CD4-positive, alpha-beta memory T cell (primary cell): ENCODE measurements around the gene IST1. TPM values are rescaled to one million over a fixed set of nuclear protein-coding genes. Genes with fewer than 3 reads are reported as not detected.

Experiments used
- CTCF ChIA-PET: fragments of 350-600 bp; sonication (Branson Sonifier 250); formaldehyde crosslinking; loops from one replicate; lab custom pipeline; 2021; ENCODE audit warnings: inconsistent platforms; ENCODE audit not compliant: partially characterized antibody; lab: Charles Lee
- POLR2A ChIA-PET: fragments of 350-600 bp; sonication (Branson Sonifier 250); formaldehyde crosslinking; loops from one replicate; lab custom pipeline; 2021; ENCODE audit not compliant: partially characterized antibody; lab: Charles Lee
- DNase-seq, 5 donors: peaks; one replicate each; pipeline versions ENCODE4 v3.0.0 to v3.0.0-alpha.2; 2020 to 2022; ENCODE audit warnings: mixed read lengths in 1 of 5
- H3K27ac ChIP-seq: one replicate; pipeline ENCODE4 v1.7.0; 2013; ENCODE audit warnings: low read depth, low read length
- H3K27me3 ChIP-seq: 2 replicates; pipeline ENCODE4 v1.7.0; 2013; ENCODE audit warnings: mild to moderate bottlenecking, low read length, moderate library complexity; ENCODE audit not compliant: insufficient read depth
- H3K36me3 ChIP-seq: 2 replicates; pipeline ENCODE4 v1.7.0; 2013; ENCODE audit warnings: mild to moderate bottlenecking, low read length, moderate library complexity; ENCODE audit not compliant: insufficient read depth
- H3K4me1 ChIP-seq: 2 replicates; pipeline ENCODE4 v1.7.0; 2013; ENCODE audit warnings: mild to moderate bottlenecking, low read length, moderate library complexity; ENCODE audit not compliant: insufficient read depth
- H3K4me3 ChIP-seq, 2 donors: one replicate each; pipeline ENCODE4 v1.7.0; 2013; ENCODE audit warnings: low read length in 2 of 2, mild to moderate bottlenecking in 1 of 2
- H3K9me3 ChIP-seq, 2 donors: one replicate each; pipeline ENCODE4 v1.7.0; 2013; ENCODE audit warnings: low read length in 2 of 2, control low read depth in 1 of 2; ENCODE audit not compliant: control insufficient read depth in 1 of 2
- H3K27ac Mint-ChIP-seq, 7 donors: one replicate each; pipeline ENCODE4 v1.8.0; 2020 to 2021; ENCODE audit warnings: mixed read lengths in 7 of 7, mild to moderate bottlenecking in 6 of 7, inconsistent platforms in 3 of 7, moderate library complexity in 3 of 7
- H3K27me3 Mint-ChIP-seq, 2 donors: one replicate each; pipeline ENCODE4 v1.8.0; 2020 to 2021; ENCODE audit warnings: mixed read lengths in 2 of 2
- H3K36me3 Mint-ChIP-seq, 2 donors: one replicate each; pipeline ENCODE4 v1.8.0; 2020 to 2021; ENCODE audit warnings: mixed read lengths in 2 of 2, inconsistent platforms in 1 of 2, mild to moderate bottlenecking in 1 of 2
- H3K4me1 Mint-ChIP-seq, 4 donors: one replicate each; pipeline ENCODE4 v1.8.0; 2020 to 2021; ENCODE audit warnings: mixed read lengths in 4 of 4, mild to moderate bottlenecking in 1 of 4
- H3K4me3 Mint-ChIP-seq, 8 donors: one replicate each; pipeline ENCODE4 v1.8.0; 2020 to 2021; ENCODE audit warnings: mixed read lengths in 8 of 8, mild to moderate bottlenecking in 7 of 8, moderate library complexity in 6 of 8, inconsistent platforms in 3 of 8
- H3K9me3 Mint-ChIP-seq, 8 donors: one replicate each; pipeline ENCODE4 v1.8.0; 2020 to 2021; ENCODE audit warnings: mixed read lengths in 8 of 8, mild to moderate bottlenecking in 5 of 8, inconsistent platforms in 3 of 8, moderate library complexity in 1 of 8
- intact Hi-C: fragments of 100-400 bp; cut with micrococcal nuclease; formaldehyde crosslinking; loops from one replicate; pipeline ENCODE4 v1.15.1; 2023
- polyA plus RNA-seq, 2 donors: library from polyadenylated mRNA; unstranded; fragments of 300-500 nt; fragmentation: Illumina TruSeq; gene quantifications; one replicate each; pipeline ENCODE4 v1.2.3, GENCODE V29; 2021
- total RNA-seq, 2 experiments: library from RNA; stranded (reverse); gene quantifications; one replicate each; pipeline ENCODE4 v1.2.3, GENCODE V29; 2021

Gene IST1
- total and polyA plus RNA-seq, 4 experiments from 2014 or later = 180 to 287 (median 231) TPM

GRCh38 chr16:71885261-71885650 is 10.1 kb upstream of the IST1 start:
- intact Hi-C loops = no loop called here
- no peak for DNase-seq
- Histone ChIP-seq H3K27ac (no peak overlapping the region), H3K9me3 (no peaks in the 10 kb centered on the region), H3K36me3 (no peaks in the 10 kb centered on the region), H3K27me3 (no peaks in the 10 kb centered on the region), H3K4me1 (peaks cover 36% of the 10 kb centered on the region), H3K4me3 (no peak overlapping the region)
- Mint-ChIP-seq H3K36me3 (peaks cover 0 to 26% of the 10 kb centered on the region in 2 donors), H3K4me1 (peaks cover 29 to 45% (median 35%) of the 10 kb centered on the region in 4 donors), H3K27ac (peak overlapping the region; percentile 61 to 100 (median 92)), H3K4me3 (peak overlapping the region; percentile 92 to 99 (median 95)), H3K9me3 (peaks cover 0 to 3% (median 0%) of the 10 kb centered on the region in 8 donors), H3K27me3 (peaks cover 0 to 3% of the 10 kb centered on the region in 2 donors)
- CTCF ChIA-PET = interaction anchor here (1.0 to 2.3 kb wide), 5 partner anchors 14 to 77 kb away, joined by 3 to 7 read pairs (median 3); partner anchors contain the start of gene AP1G1
- POLR2A ChIA-PET = interaction anchor here (5.8 to 9.7 kb wide), 2 partner anchors 13 to 76 kb away, joined by 157 to 225 read pairs; partner anchors contain the start of genes AP1G1 and IST1

- Mint-ChIP-seq H3K4me3 (no peak overlapping the region), H3K4me1 (peaks cover 7 to 19% (median 14%) of the 10 kb centered on the region in 4 donors), H3K36me3 (peaks cover 0 to 11% of the 10 kb centered on the region in 2 donors), H3K27me3 (peaks cover 0 to 3% of the 10 kb centered on the region in 2 donors), H3K27ac (no peak overlapping the region), H3K9me3 (no peaks in the 10 kb centered on the region)
- Histone ChIP-seq H3K4me3 (no peak overlapping the region), H3K9me3 (no peaks in the 10 kb centered on the region), H3K36me3 (no peaks in the 10 kb centered on the region), H3K27me3 (no peaks in the 10 kb centered on the region), H3K4me1 (peaks cover 11% of the 10 kb centered on the region), H3K27ac (no peak overlapping the region)
- ChIA-PET POLR2A (interaction anchor here (0.5 kb wide), 1 partner anchor 26 kb away, joined by 3 read pairs; no protein-coding TSS in a partner anchor), CTCF (interaction anchor here (1.1 to 1.2 kb wide), 2 partner anchors 13 to 82 kb away, joined by 3 read pairs; no protein-coding TSS in a partner anchor)
- intact Hi-C loops = no loop called here
- no peak for DNase-seq
These were observed 6.2 kb upstream of the IST1 start for GRCh38 chr16:71889147-71889546.

GRCh38 chr16:71893888-71894228 is 1.5 kb upstream of the IST1 start:
- H3K4me3 Mint-ChIP-seq = peak overlapping the region; percentile 93 to 98 (median 96)
- Histone ChIP-seq H3K36me3 (no peaks in the 10 kb centered on the region), H3K4me3 (peak overlapping the region; percentile 71 to 99), H3K27ac (peak overlapping the region; percentile 90), H3K9me3 (no peaks in the 10 kb centered on the region), H3K4me1 (peaks cover 31% of the 10 kb centered on the region), H3K27me3 (no peaks in the 10 kb centered on the region)
- no peaks in the 10 kb centered on the region for H3K9me3 Mint-ChIP-seq
- CTCF ChIA-PET = interaction anchor here (0.6 to 8.1 kb wide), 9 partner anchors 11 to 144 kb away, joined by 3 to 116 read pairs (median 3); partner anchors contain the start of genes AP1G1 and ZNF821
- H3K27ac Mint-ChIP-seq = peak overlapping the region; percentile 96 to 99 (median 98)
- intact Hi-C loops = loop anchor here (1.0 to 2.0 kb wide), 4 partner anchors 21 to 1513 kb away; partner anchors contain the start of genes DHODH, DHX38 and TXNL4B
- no peak for DNase-seq
- H3K4me1 Mint-ChIP-seq = peaks cover 7 to 39% (median 19%) of the 10 kb centered on the region in 4 donors
- peaks cover 2 to 24% of the 10 kb centered on the region in 2 donors for H3K36me3 Mint-ChIP-seq
- H3K27me3 Mint-ChIP-seq = no peaks in the 10 kb centered on the region
- POLR2A ChIA-PET = interaction anchor here (0.9 to 10.8 kb wide), 5 partner anchors 10 to 85 kb away, joined by 3 to 225 read pairs (median 6); partner anchors contain the start of genes AP1G1 and ZNF821

GRCh38 chr16:71894229-71894920 is 956 bp upstream of the IST1 start:
- no peaks in the 10 kb centered on the region for H3K9me3 ChIP-seq
- peak overlapping the region; percentile 96 to 99 (median 98) for H3K27ac Mint-ChIP-seq
- peaks cover 2 to 24% of the 10 kb centered on the region in 2 donors for H3K36me3 Mint-ChIP-seq
- peaks cover 37% of the 10 kb centered on the region for H3K4me1 ChIP-seq
- CTCF ChIA-PET = interaction anchor here (0.7 to 8.1 kb wide), 8 partner anchors 12 to 145 kb away, joined by 3 to 116 read pairs (median 4); partner anchors contain the start of genes AP1G1 and ZNF821
- H3K4me3 Mint-ChIP-seq = peak overlapping the region; percentile 93 to 98 (median 96)
- peak overlapping the region; percentile 71 to 99 for H3K4me3 ChIP-seq
- intact Hi-C loops = loop anchor here (1.0 to 2.0 kb wide), 4 partner anchors 20 to 1514 kb away; partner anchors contain the start of genes DHODH, DHX38 and TXNL4B
- H3K9me3 Mint-ChIP-seq = no peaks in the 10 kb centered on the region
- H3K36me3 ChIP-seq = no peaks in the 10 kb centered on the region
- DNase-seq = peak; percentile 33 to 60 (median 44)
- H3K27me3 Mint-ChIP-seq = no peaks in the 10 kb centered on the region
- H3K27ac ChIP-seq = peak overlapping the region; percentile 90
- no peaks in the 10 kb centered on the region for H3K27me3 ChIP-seq
- peaks cover 9 to 44% (median 22%) of the 10 kb centered on the region in 4 donors for H3K4me1 Mint-ChIP-seq
- POLR2A ChIA-PET = interaction anchor here (0.8 to 10.8 kb wide), 13 partner anchors 10 to 176 kb away, joined by 3 to 225 read pairs (median 4); partner anchors contain the start of genes AP1G1 and ZNF821

GRCh38 chr16:71895679-71896365 is 491 bp downstream of the IST1 start:
- Histone ChIP-seq H3K4me3 (peak overlapping the region; percentile 95 to 99), H3K27me3 (no peaks in the 10 kb centered on the region), H3K9me3 (no peaks in the 10 kb centered on the region), H3K27ac (peak overlapping the region; percentile 90), H3K4me1 (peaks cover 51% of the 10 kb centered on the region), H3K36me3 (no peaks in the 10 kb centered on the region)
- H3K36me3 Mint-ChIP-seq = peaks cover 2 to 25% of the 10 kb centered on the region in 2 donors
- POLR2A ChIA-PET = interaction anchor here (0.8 to 10.8 kb wide), 15 partner anchors 8 to 331 kb away, joined by 3 to 225 read pairs (median 3); partner anchors contain the start of genes AP1G1 and ZNF821
- DNase-seq = no peak
- H3K4me1 Mint-ChIP-seq = peaks cover 15 to 58% (median 30%) of the 10 kb centered on the region in 4 donors
- intact Hi-C loops = loop anchor here (1.0 to 2.0 kb wide), 6 partner anchors 14 to 1515 kb away; partner anchors contain the start of genes AP1G1, ATXN1L, DHX38 and TXNL4B
- no peaks in the 10 kb centered on the region for H3K9me3 Mint-ChIP-seq
- H3K27me3 Mint-ChIP-seq = no peaks in the 10 kb centered on the region
- CTCF ChIA-PET = interaction anchor here (1.4 to 8.1 kb wide), 2 partner anchors 13 to 88 kb away, joined by 3 to 116 read pairs; partner anchors contain the start of gene ZNF821
- H3K4me3 Mint-ChIP-seq = peak overlapping the region; percentile 93 to 98 (median 96)
- peak overlapping the region; percentile 96 to 99 (median 98) for H3K27ac Mint-ChIP-seq

- H3K9me3 Mint-ChIP-seq = no peaks in the 10 kb centered on the region
- DNase-seq = no peak
- CTCF ChIA-PET = interaction anchor here (0.7 to 8.1 kb wide), 3 partner anchors 11 to 32 kb away, joined by 3 to 116 read pairs (median 3); partner anchors contain the start of gene ZNF821
- peaks cover 2 to 25% of the 10 kb centered on the region in 2 donors for H3K36me3 Mint-ChIP-seq
- H3K4me1 Mint-ChIP-seq = peaks cover 21 to 66% (median 37%) of the 10 kb centered on the region in 4 donors
- H3K4me3 ChIP-seq = peak overlapping the region; percentile 57 to 99
- no peaks in the 10 kb centered on the region for H3K9me3 ChIP-seq
- no peaks in the 10 kb centered on the region for H3K36me3 ChIP-seq
- H3K4me1 ChIP-seq = peaks cover 61% of the 10 kb centered on the region
- no peaks in the 10 kb centered on the region for H3K27me3 ChIP-seq
- no peaks in the 10 kb centered on the region for H3K27me3 Mint-ChIP-seq
- peak overlapping the region; percentile 90 for H3K27ac ChIP-seq
- H3K4me3 Mint-ChIP-seq = peak overlapping the region; percentile 79 to 98 (median 94)
- POLR2A ChIA-PET = interaction anchor here (4.5 to 10.8 kb wide), 2 partner anchors 14 to 88 kb away, joined by 92 to 225 read pairs; partner anchors contain the start of genes AP1G1 and ZNF821
- peak overlapping the region; percentile 75 to 99 (median 96) for H3K27ac Mint-ChIP-seq
- intact Hi-C loops = no loop called here
These were observed 1.5 kb downstream of the IST1 start for GRCh38 chr16:71896764-71897368.
